Stimulated activated CD4-positive, alpha-beta T cell treated with anti-CD3 and anti-CD28 coated beads, Interleukin-12 subunit alpha, Interleukin-12 subunit beta, amount 100 ng/mL, for 48 hours (primary cell): ENCODE results near the gene KANSL1L.

Experiments used
- DNase-seq, 3 donors: peaks; one replicate each; pipeline ENCODE4 v3.0.0-alpha.2; 2020; ENCODE audit warnings: low read depth in 2 of 3, low spot score in 1 of 3

Gene KANSL1L

GRCh38 chr2:210002158-210003157 lies 168.8 kb downstream of the KANSL1L start, which contains the start of gene RPE:
Gene RPE, plus strand, starts transcription at chr2:210002638. Its CDS starts 24 bp downstream, at chr2:210002662.
- peak; percentile 94 to 97 (median 96) for DNase-seq

GRCh38 chr2:210000464-210001324 lies 170.5 kb downstream of the KANSL1L start:
- DNase-seq: no peak

- DNase-seq: no peak
These were observed 172.6 kb downstream of the KANSL1L start for GRCh38 chr2:209998596-209998995.

- DNase-seq: no peak
These were observed 177.2 kb downstream of the KANSL1L start for GRCh38 chr2:209993968-209994367.

GRCh38 chr2:209990838-209991237 lies 180.4 kb downstream of the KANSL1L start:
- DNase-seq: no peak

- no peak for DNase-seq
These were observed 183.2 kb downstream of the KANSL1L start for GRCh38 chr2:209988010-209988409.

GRCh38 chr2:209986415-209986814 lies 184.8 kb downstream of the KANSL1L start:
- DNase-seq: no peak

GRCh38 chr2:209985874-209986273 lies 185.3 kb downstream of the KANSL1L start:
- DNase-seq: no peak

GRCh38 chr2:209984291-209984690 lies 186.9 kb downstream of the KANSL1L start:
- no peak for DNase-seq

- no peak for DNase-seq
These were observed 193.6 kb downstream of the KANSL1L start for GRCh38 chr2:209977386-209978239.

GRCh38 chr2:209976698-209977385 lies 194.4 kb downstream of the KANSL1L start:
- no peak for DNase-seq

- DNase-seq: no peak
These were observed 196.6 kb downstream of the KANSL1L start for GRCh38 chr2:209974576-209974975.

- DNase-seq: no peak
These were observed 197.9 kb downstream of the KANSL1L start for GRCh38 chr2:209973328-209973727.
